ENCODE results near the gene TSPEAR.
"Not testable (repeated sequence)": the region's sequence is repeated elsewhere in the genome, so short reads cannot be mapped to it uniquely, and the experiment has no call there.

Gene TSPEAR

GRCh38 chr21:44581158-44581557, 130.2 kb downstream of the TSPEAR start:
- TF ChIP-seq CTCF (IDR thresholded peaks at IDR 0.05) = no peak

GRCh38 chr21:44580231-44580821, 131.0 kb downstream of the TSPEAR start, which contains the start of gene KRTAP10-5:
TSS of gene KRTAP10-5 (minus strand) at chr21:44580604. CDS start at chr21:44580578, 26 bp downstream.
- not testable (repeated sequence) for DNase-seq (ENCODE audit: low spot score); H3K27ac ChIP-seq; H3K4me3 ChIP-seq

More at GRCh38 chr21:44581158-44581557, 130.2 kb downstream of the TSPEAR start:
- Histone ChIP-seq H3K27ac (no peak overlapping the region), H3K4me3 (no peak overlapping the region)
- no peak for DNase-seq (ENCODE audit: low spot score)

- no peak for TF ChIP-seq CTCF (IDR thresholded peaks at IDR 0.05)
- Histone ChIP-seq H3K27ac (no peak overlapping the region), H3K4me3 (no peak overlapping the region)
- DNase-seq (ENCODE audit: low spot score) = no peak
Measured at GRCh38 chr21:44579833-44580144, 131.6 kb downstream of the TSPEAR start.

- Histone ChIP-seq H3K4me3 (no peak overlapping the region), H3K27ac (no peak overlapping the region)
- no peak for TF ChIP-seq CTCF (IDR thresholded peaks at IDR 0.05)
- no peak for DNase-seq (ENCODE audit: low spot score)
Measured at GRCh38 chr21:44579056-44579832, 132.1 kb downstream of the TSPEAR start.

- no peak for DNase-seq (ENCODE audit: low spot score)
- Histone ChIP-seq H3K4me3 (no peak overlapping the region), H3K27ac (no peak overlapping the region)
- TF ChIP-seq CTCF (IDR thresholded peaks at IDR 0.05) = no peak
Measured at GRCh38 chr21:44578371-44579055, 132.9 kb downstream of the TSPEAR start.

GRCh38 chr21:44576025-44576420, 135.3 kb downstream of the TSPEAR start:
- DNase-seq (ENCODE audit: low spot score) = no peak
- Histone ChIP-seq H3K4me3 (no peak overlapping the region), H3K27ac (no peak overlapping the region)
- TF ChIP-seq CTCF (IDR thresholded peaks at IDR 0.05) = no peak

GRCh38 chr21:44575307-44576024, 135.9 kb downstream of the TSPEAR start:
- TF ChIP-seq CTCF (IDR thresholded peaks at IDR 0.05) = no peak
- Histone ChIP-seq H3K27ac (no peak overlapping the region), H3K4me3 (no peak overlapping the region)
- no peak for DNase-seq (ENCODE audit: low spot score)
